Measurements from ENCODE around the gene HUWE1.

The HUWE1 gene

GRCh38 chrX:53558646-53559045 is 127.9 kb downstream of the HUWE1 start:
- TF ChIP-seq CTCF (IDR thresholded peaks at IDR 0.05; ENCODE audit: low read depth, low read length, missing control alignments): no peak
- in situ Hi-C loops (cut with HindIII; ENCODE audit: low pct_ligation_motif_present, low sequenced_read_pairs): no loop called here
- Histone ChIP-seq H3K27me3 (replicated peaks) (no peaks in the 10 kb centered on the region), H3K27ac (no peak overlapping the region), H3K4me3 (ENCODE audit: low read depth, low read length) (no peak overlapping the region), H3K36me3 (replicated peaks) (peaks cover 69% of the 10 kb centered on the region)
- no peak for DNase-seq

- DNase-seq: no peak
- in situ Hi-C loops (cut with HindIII; ENCODE audit: low pct_ligation_motif_present, low sequenced_read_pairs): no loop called here
- Histone ChIP-seq H3K27ac (no peak overlapping the region), H3K27me3 (replicated peaks) (no peaks in the 10 kb centered on the region), H3K4me3 (ENCODE audit: low read depth, low read length) (no peak overlapping the region), H3K36me3 (replicated peaks) (peaks cover 62% of the 10 kb centered on the region)
- no peak for TF ChIP-seq CTCF (IDR thresholded peaks at IDR 0.05; ENCODE audit: low read depth, low read length, missing control alignments)
Measured at GRCh38 chrX:53556868-53557267, 129.7 kb downstream of the HUWE1 start.

- TF ChIP-seq CTCF (IDR thresholded peaks at IDR 0.05; ENCODE audit: low read depth, low read length, missing control alignments): no peak
- Histone ChIP-seq H3K27ac (no peak overlapping the region), H3K4me3 (ENCODE audit: low read depth, low read length) (no peak overlapping the region), H3K27me3 (replicated peaks) (no peaks in the 10 kb centered on the region), H3K36me3 (replicated peaks) (peaks cover 72% of the 10 kb centered on the region)
- in situ Hi-C loops (cut with HindIII; ENCODE audit: low pct_ligation_motif_present, low sequenced_read_pairs): no loop called here
- no peak for DNase-seq
Measured at GRCh38 chrX:53550756-53551463, 135.6 kb downstream of the HUWE1 start.

- H3K4me3 ChIP-seq (ENCODE audit: low read depth, low read length): no peak overlapping the region
- in situ Hi-C loops (cut with HindIII; ENCODE audit: low pct_ligation_motif_present, low sequenced_read_pairs): no loop called here
- no peaks in the 10 kb centered on the region for H3K27me3 ChIP-seq (replicated peaks)
- no peak overlapping the region for H3K27ac ChIP-seq
- H3K36me3 ChIP-seq (replicated peaks): peaks cover 81% of the 10 kb centered on the region
- no peak for DNase-seq
- TF ChIP-seq CTCF (IDR thresholded peaks at IDR 0.05; ENCODE audit: low read depth, low read length, missing control alignments): no peak
Measured at GRCh38 chrX:53547668-53548067, 138.9 kb downstream of the HUWE1 start.

- peaks cover 68% of the 10 kb centered on the region for H3K36me3 ChIP-seq (replicated peaks)
Measured at GRCh38 chrX:53544936-53545335, 141.6 kb downstream of the HUWE1 start.

More at GRCh38 chrX:53544936-53545335, 141.6 kb downstream of the HUWE1 start:
- DNase-seq: no peak
- TF ChIP-seq CTCF (IDR thresholded peaks at IDR 0.05; ENCODE audit: low read depth, low read length, missing control alignments): peak; percentile 9
- H3K27ac ChIP-seq: no peak overlapping the region
- in situ Hi-C loops (cut with HindIII; ENCODE audit: low pct_ligation_motif_present, low sequenced_read_pairs): no loop called here
- H3K27me3 ChIP-seq (replicated peaks): no peaks in the 10 kb centered on the region
- no peak overlapping the region for H3K4me3 ChIP-seq (ENCODE audit: low read depth, low read length)
